GM12878 (cell line): ENCODE measurements around the gene BAHD1. TPM values are rescaled to one million over a fixed set of nuclear protein-coding genes. Genes with fewer than 3 reads are reported as not detected.

Experiments used
- ATAC-seq: fragments of 200-7000 bp; cut with Tn5 transposase; 3 replicates; pipeline ENCODE4 v1.9.1; 2020; ENCODE audit warnings: mild to moderate bottlenecking, moderate library complexity
- BruUV-seq: library from RNA; stranded (reverse); fragments of 400-500 nt; replicated peaks from 2 replicates; lab custom pipeline; 2021; lab: Mats Ljungman, UMichigan
- CTCF ChIA-PET: fragments of 300-600 bp; sonication (Branson Sonifier 250); formaldehyde crosslinking; extraction: SDS; loops from one replicate; lab custom pipeline; 2021; ENCODE audit warnings: inconsistent platforms; lab: Yijun Ruan, JAX
- POLR2A ChIA-PET: fragments of 350-600 bp; formaldehyde crosslinking; extraction: SDS; loops from one replicate; lab custom pipeline; 2021; ENCODE audit warnings: inconsistent platforms; lab: Charles Lee
- RAD21 ChIA-PET: fragments of 300-600 bp; sonication (Branson Sonifier 250); formaldehyde crosslinking; loops from one replicate; lab custom pipeline; 2023; ENCODE audit warnings: antibody characterized with exemption; ENCODE audit not compliant: unreplicated experiment; lab: Charles Lee
- SMC1A ChIA-PET: fragments of 300-600 bp; sonication (Branson Sonifier 250); formaldehyde crosslinking; loops from one replicate; lab custom pipeline; 2023; ENCODE audit not compliant: unreplicated experiment, uncharacterized antibody; lab: Charles Lee
- DNase-seq: peaks from one replicate; pipeline ENCODE4 v3.0.0-alpha.2; 2011; ENCODE audit warnings: low read depth, low spot score
- FAIRE-seq: peaks from 3 replicates; lab custom pipeline; 2011; peaks lifted over from hg19 to GRCh38; lab: Jason Lieb, UNC
- H2AFZ ChIP-seq: 2 replicates; pipeline ENCODE4 v1.6.0; 2011; ENCODE audit warnings: low read depth, low read length, control low read depth; ENCODE audit not compliant: control insufficient read depth
- H3K27ac ChIP-seq: 2 replicates; pipeline ENCODE4 v1.5.1; 2011; ENCODE audit warnings: control low read depth; ENCODE audit not compliant: control insufficient read depth, insufficient read depth
- H3K27me3 ChIP-seq, 2 experiments: replicated peaks in 1 of 2; 2 replicates each; pipeline versions ENCODE4 v1.6.0 to v1.6.1; 2011; ENCODE audit warnings: low read length in 1 of 2; ENCODE audit not compliant: control insufficient read depth in 2 of 2, insufficient read depth in 2 of 2
- H3K36me3 ChIP-seq, 2 experiments: 2 replicates each; pipeline ENCODE4 v1.5.1; 2011; ENCODE audit warnings: low read length in 1 of 2; ENCODE audit not compliant: control insufficient read depth in 2 of 2, insufficient read depth in 2 of 2
- H3K4me1 ChIP-seq: 2 replicates; pipeline ENCODE4 v1.6.1; 2011; ENCODE audit warnings: mild to moderate bottlenecking, low read length, moderate library complexity, mixed read lengths; ENCODE audit not compliant: control insufficient read depth, insufficient read depth
- H3K4me2 ChIP-seq: 2 replicates; pipeline ENCODE4 v1.6.0; 2011; ENCODE audit warnings: control low read depth; ENCODE audit not compliant: control insufficient read depth, insufficient read depth
- H3K4me3 ChIP-seq: fragments of 200-600 bp; sonication (generic); 2 replicates; pipeline ENCODE4 v1.5.1; 2016
- H3K79me2 ChIP-seq: 2 replicates; pipeline ENCODE4 v1.6.0; 2011; ENCODE audit warnings: low read length; ENCODE audit not compliant: control insufficient read depth, insufficient read depth
- H3K9ac ChIP-seq: 2 replicates; pipeline ENCODE4 v1.8.0; 2011; ENCODE audit warnings: low read length, control low read depth, mixed read lengths; ENCODE audit not compliant: control insufficient read depth, insufficient read depth
- H3K9me3 ChIP-seq: replicated peaks from 3 replicates; pipeline ENCODE4 v1.5.1; 2011; ENCODE audit warnings: mild to moderate bottlenecking, low read length; ENCODE audit not compliant: control insufficient read depth, insufficient read depth
- H4K20me1 ChIP-seq: 2 replicates; pipeline ENCODE4 v1.6.0; 2011; ENCODE audit not compliant: control insufficient read depth, insufficient read depth
- BMI1 ChIP-seq: fragments of 450-650 bp; IDR thresholded peaks from 2 replicates; pipeline ENCODE4 v1.6.1; 2016; ENCODE audit warnings: mild to moderate bottlenecking, moderate library complexity, borderline replicate concordance
- CBFB ChIP-seq: IDR thresholded peaks from 2 replicates; pipeline ENCODE4 v1.6.1; 2016; ENCODE audit warnings: antibody characterized with exemption, low read depth
- EED ChIP-seq: sonication (generic); IDR thresholded peaks from 2 replicates; pipeline ENCODE4 v1.6.1; 2016; ENCODE audit warnings: antibody characterized with exemption, low read depth
- FOXM1 ChIP-seq: IDR thresholded peaks from 2 replicates; pipeline ENCODE4 v1.6.1; 2012; ENCODE audit warnings: low read depth, mild to moderate bottlenecking, inconsistent platforms, low read length, moderate library complexity
- HCFC1 ChIP-seq: fragments of 150-350 bp; IDR thresholded peaks from 2 replicates; pipeline ENCODE4 v1.6.1; 2014; ENCODE audit warnings: low read length
- IRF3 ChIP-seq: fragments of 450-650 bp; IDR thresholded peaks from 2 replicates; pipeline ENCODE4 v1.6.1; 2014; ENCODE audit warnings: mild to moderate bottlenecking
- KAT2A ChIP-seq: conservative IDR thresholded peaks from 2 replicates; pipeline ENCODE4 v1.6.1; 2011; ENCODE audit warnings: low read depth, low read length; ENCODE audit not compliant: control insufficient read depth
- KLF5 ChIP-seq: fragments of 450-650 bp; IDR thresholded peaks from 2 replicates; pipeline ENCODE4 v1.6.1; 2014; ENCODE audit warnings: mild to moderate bottlenecking; ENCODE audit not compliant: partially characterized antibody
- MXI1 ChIP-seq: fragments of 150-350 bp; IDR thresholded peaks from 2 replicates; pipeline ENCODE4 v1.6.1; 2011; ENCODE audit warnings: low read depth, mild to moderate bottlenecking, inconsistent platforms, low read length, improper control_type of control experiment
- RAD21 ChIP-seq: IDR thresholded peaks from 2 replicates; pipeline ENCODE4 v1.6.1; 2011; ENCODE audit warnings: mild to moderate bottlenecking, low read depth, low read length, moderate library complexity; ENCODE audit not compliant: insufficient read depth
- SKIL ChIP-seq: fragments of 450-650 bp; IDR thresholded peaks from 2 replicates; pipeline ENCODE4 v1.6.1; 2017; ENCODE audit warnings: mild to moderate bottlenecking, low read depth, inconsistent platforms; ENCODE audit not compliant: poor library complexity, severe bottlenecking
- SMC3 ChIP-seq: IDR thresholded peaks from 2 replicates; pipeline ENCODE4 v1.6.1; 2011; ENCODE audit warnings: low read length, improper control_type of control experiment, borderline replicate concordance
- SREBF1 ChIP-seq: IDR thresholded peaks from 2 replicates; pipeline ENCODE4 v1.6.1; 2012; ENCODE audit warnings: mild to moderate bottlenecking, low read length
- YY1 ChIP-seq: IDR thresholded peaks from 2 replicates; pipeline ENCODE4 v1.6.1; 2011; ENCODE audit warnings: low read depth, mild to moderate bottlenecking, low read length
- ZBTB40 ChIP-seq: fragments of 450-650 bp; IDR thresholded peaks from 2 replicates; pipeline ENCODE4 v1.6.1; 2016; ENCODE audit warnings: mild to moderate bottlenecking, moderate library complexity, borderline replicate concordance
- ZNF24 ChIP-seq: fragments of 450-650 bp; IDR thresholded peaks from 2 replicates; pipeline ENCODE4 v1.6.1; 2017; ENCODE audit warnings: antibody characterized with exemption, mild to moderate bottlenecking
- ZNF622 ChIP-seq: fragments of 450-650 bp; IDR thresholded peaks from 2 replicates; pipeline ENCODE4 v1.6.1; 2017; ENCODE audit warnings: mild to moderate bottlenecking, inconsistent platforms
- WGBS: methylation state at CpG from one replicate; pipeline ENCODE4 v1.1.6; 2016; ENCODE audit warnings: low lambda C conversion rate; ENCODE audit not compliant: insufficient replicate concordance, insufficient coverage; ENCODE audit errors: missing lambda C conversion rate; 5-methylcytosine and 5-hydroxymethylcytosine counted together
- in situ Hi-C: fragments of 300-500 bp; cut with MboI; formaldehyde crosslinking; loops from 9 replicates; pipeline ENCODE4 v1.14.3; 2018; ENCODE audit warnings: mixed read lengths
- intact Hi-C: fragments of 100-400 bp; cut with micrococcal nuclease; formaldehyde crosslinking; loops from one replicate; pipeline ENCODE4 v1.14.2; 2022; ENCODE audit not compliant: unreplicated experiment
- polyA plus RNA-seq, 11 experiments: library from polyadenylated mRNA; depleted of rRNA in 4 of 11; unstranded in 6 of 11; stranded (reverse) in 5 of 11; fragments of >200 nt; fragmentation: Nextera tagmentation in 4 of 11; fragmentation: Illumina TruSeq in 1 of 11; extraction: Ambion mirVana in 4 of 11; extraction: Trizol in 1 of 11; gene quantifications; 1 replicate in 1 of 11; 2 replicates in 10 of 11; pipeline versions ENCODE4 v1.2.1 to v1.2.3, GENCODE V29; 2011 to 2016; ENCODE audit warnings: inconsistent platforms in 2 of 11, missing spikeins in 2 of 11, low read depth in 1 of 11
- total RNA-seq, 4 experiments: library from RNA; depleted of rRNA in 3 of 4; stranded (reverse); fragments of >200 nt in 3 of 4; fragmentation: Illumina TruSeq in 1 of 4; extraction: Trizol in 1 of 4; gene quantifications; 2 replicates each; pipeline versions ENCODE4 v1.2.1 to v1.2.3, GENCODE V29; 2013 to 2021

BAHD1 gene
- total and polyA plus RNA-seq, 10 of the 15 experiments (the other 5 are each of a cell fraction or from before 2014, with no cell fraction given), result 0.21 to 21.8 (median 5.8) TPM

GRCh38 chr15:40489274-40490175, 48.8 kb downstream of the BAHD1 start:
- intact Hi-C loops (no loop called here), in situ Hi-C loops (no loop called here)
- H4K20me1 ChIP-seq, result no peaks in the 10 kb centered on the region
- BruUV-seq, result no TSS peak
- no peak for DNase-seq
- TF ChIP-seq CBFB, result no peak
- no peak for TF ChIP-seq YY1
- no peak for TF ChIP-seq SKIL
- TF ChIP-seq ZNF24, result no peak
- no peak for TF ChIP-seq IRF3
- TF ChIP-seq KLF5, result no peak
- TF ChIP-seq ZNF622, result no peak
- TF ChIP-seq EED, result no peak
- TF ChIP-seq FOXM1, result no peak
- TF ChIP-seq ZBTB40, result no peak
- TF ChIP-seq MXI1, result no peak
- no peak for TF ChIP-seq BMI1
- no peak for TF ChIP-seq HCFC1
- no peak for TF ChIP-seq KAT2A
- TF ChIP-seq RAD21, result no peak
- no peak for TF ChIP-seq SMC3
- TF ChIP-seq SREBF1, result no peak
- no peak overlapping the region for H3K4me3 ChIP-seq
- FAIRE-seq, result no peak
- H3K4me2 ChIP-seq, result no peak overlapping the region
- POLR2A ChIA-PET, result no interaction called here
- SMC1A ChIA-PET, result no interaction called here
- H3K36me3 ChIP-seq, result no peaks in the 10 kb centered on the region
- H3K27ac ChIP-seq, result no peak overlapping the region
- RAD21 ChIA-PET, result no interaction called here
- H3K79me2 ChIP-seq, result no peaks in the 10 kb centered on the region
- CTCF ChIA-PET, result no interaction called here
- no peaks in the 10 kb centered on the region for H3K9me3 ChIP-seq
- no peak overlapping the region for H2AFZ ChIP-seq
- no peak overlapping the region for H3K9ac ChIP-seq
- no peak for ATAC-seq
- 88% methylated on average over 32 of the region's 47 CpGs for WGBS
- H3K4me1 ChIP-seq, result no peaks in the 10 kb centered on the region
- no peaks in the 10 kb centered on the region; a peak in 1 of 4 replicates for H3K27me3 ChIP-seq
